ENCODE results near the gene PIK3CD. TPM values are rescaled to one million over a fixed set of nuclear protein-coding genes. Genes with fewer than 3 reads are reported as not detected.

The PIK3CD gene
- total and polyA plus RNA-seq, 2 experiments from 2014 or later, result 1.2 to 1.3 TPM

GRCh38 chr1:9718006-9718680 is 66.6 kb downstream of the PIK3CD start:
- Histone ChIP-seq H2AFZ (no peak overlapping the region), H3K27me3 (no peaks in the 10 kb centered on the region), H3K27ac (no peak overlapping the region), H3K4me3 (no peak overlapping the region), H3K79me2 (no peaks in the 10 kb centered on the region), H3K9me3 (ENCODE audit: low read depth) (no peaks in the 10 kb centered on the region), H3K36me3 (replicated peaks; ENCODE audit: insufficient read depth, low read depth) (no peaks in the 10 kb centered on the region), H4K20me1 (ENCODE audit: insufficient read depth, poor library complexity, severe bottlenecking) (no peaks in the 10 kb centered on the region), H3K4me1 (ENCODE audit: insufficient read depth) (no peaks in the 10 kb centered on the region), H3K4me2 (no peak overlapping the region), H3K9me2 (replicated peaks; ENCODE audit: insufficient read depth) (no peaks in the 10 kb centered on the region)
- DNase-seq (ENCODE audit: low spot score), result no peak
- TF ChIP-seq EZH2phosphoT487 (IDR thresholded peaks at IDR 0.05; ENCODE audit: low read depth, severe bottlenecking, unreplicated experiment) (no peak), EZH2 (IDR thresholded peaks at IDR 0.05; ENCODE audit: borderline replicate concordance) (no peak), CTCF (IDR thresholded peaks at IDR 0.05; ENCODE audit: poor library complexity) (no peak)
- WGBS (ENCODE audit: low lambda C conversion rate, missing lambda C conversion rate), result 94% methylated on average over 10 of the region's 10 CpGs

GRCh38 chr1:9719978-9720722 is 68.6 kb downstream of the PIK3CD start:
- Histone ChIP-seq H4K20me1 (ENCODE audit: insufficient read depth, poor library complexity, severe bottlenecking) (no peaks in the 10 kb centered on the region), H2AFZ (no peak overlapping the region), H3K4me1 (ENCODE audit: insufficient read depth) (no peaks in the 10 kb centered on the region), H3K36me3 (replicated peaks; ENCODE audit: insufficient read depth, low read depth) (no peaks in the 10 kb centered on the region), H3K79me2 (no peaks in the 10 kb centered on the region), H3K27me3 (no peaks in the 10 kb centered on the region), H3K4me2 (no peak overlapping the region), H3K9me3 (ENCODE audit: low read depth) (no peaks in the 10 kb centered on the region), H3K27ac (no peak overlapping the region), H3K9me2 (replicated peaks; ENCODE audit: insufficient read depth) (no peaks in the 10 kb centered on the region), H3K4me3 (no peak overlapping the region)
- TF ChIP-seq EZH2phosphoT487 (IDR thresholded peaks at IDR 0.05; ENCODE audit: low read depth, severe bottlenecking, unreplicated experiment) (no peak), CTCF (IDR thresholded peaks at IDR 0.05; ENCODE audit: poor library complexity) (no peak), EZH2 (IDR thresholded peaks at IDR 0.05; ENCODE audit: borderline replicate concordance) (no peak)
- no peak for DNase-seq (ENCODE audit: low spot score)
- 95% methylated on average over 33 of the region's 36 CpGs for WGBS (ENCODE audit: low lambda C conversion rate, missing lambda C conversion rate)

GRCh38 chr1:9720785-9721605 is 69.5 kb downstream of the PIK3CD start:
- no peak overlapping the region for H3K4me3 ChIP-seq
- no peak overlapping the region for H3K4me2 ChIP-seq
- H3K27me3 ChIP-seq, result no peaks in the 10 kb centered on the region
- H3K27ac ChIP-seq, result no peak overlapping the region
- H3K79me2 ChIP-seq, result no peaks in the 10 kb centered on the region
- 87% methylated on average over 21 of the region's 34 CpGs for WGBS (ENCODE audit: low lambda C conversion rate, missing lambda C conversion rate)
- no peaks in the 10 kb centered on the region for H3K9me2 ChIP-seq (replicated peaks; ENCODE audit: insufficient read depth)
- H3K9me3 ChIP-seq (ENCODE audit: low read depth), result no peaks in the 10 kb centered on the region
- H2AFZ ChIP-seq, result no peak overlapping the region
- no peaks in the 10 kb centered on the region for H3K4me1 ChIP-seq (ENCODE audit: insufficient read depth)
- TF ChIP-seq EZH2phosphoT487 (IDR thresholded peaks at IDR 0.05; ENCODE audit: low read depth, severe bottlenecking, unreplicated experiment), result no peak
- no peaks in the 10 kb centered on the region for H4K20me1 ChIP-seq (ENCODE audit: insufficient read depth, poor library complexity, severe bottlenecking)
- no peaks in the 10 kb centered on the region for H3K36me3 ChIP-seq (replicated peaks; ENCODE audit: insufficient read depth, low read depth)
- no peak for DNase-seq (ENCODE audit: low spot score)
